IPS-NIHi11 (cell line): ENCODE measurements around the gene DTHD1.

Source experiments
- DNase-seq: peaks from one replicate; pipeline ENCODE4 v3.0.0; 2012; ENCODE audit warnings: mixed read lengths, low spot score

The DTHD1 gene

GRCh38 chr4:36316607-36317006 lies 35.2 kb downstream of the DTHD1 start:
- DNase-seq = no peak

GRCh38 chr4:36317721-36318120 lies 36.3 kb downstream of the DTHD1 start:
- no peak for DNase-seq

DNA sequence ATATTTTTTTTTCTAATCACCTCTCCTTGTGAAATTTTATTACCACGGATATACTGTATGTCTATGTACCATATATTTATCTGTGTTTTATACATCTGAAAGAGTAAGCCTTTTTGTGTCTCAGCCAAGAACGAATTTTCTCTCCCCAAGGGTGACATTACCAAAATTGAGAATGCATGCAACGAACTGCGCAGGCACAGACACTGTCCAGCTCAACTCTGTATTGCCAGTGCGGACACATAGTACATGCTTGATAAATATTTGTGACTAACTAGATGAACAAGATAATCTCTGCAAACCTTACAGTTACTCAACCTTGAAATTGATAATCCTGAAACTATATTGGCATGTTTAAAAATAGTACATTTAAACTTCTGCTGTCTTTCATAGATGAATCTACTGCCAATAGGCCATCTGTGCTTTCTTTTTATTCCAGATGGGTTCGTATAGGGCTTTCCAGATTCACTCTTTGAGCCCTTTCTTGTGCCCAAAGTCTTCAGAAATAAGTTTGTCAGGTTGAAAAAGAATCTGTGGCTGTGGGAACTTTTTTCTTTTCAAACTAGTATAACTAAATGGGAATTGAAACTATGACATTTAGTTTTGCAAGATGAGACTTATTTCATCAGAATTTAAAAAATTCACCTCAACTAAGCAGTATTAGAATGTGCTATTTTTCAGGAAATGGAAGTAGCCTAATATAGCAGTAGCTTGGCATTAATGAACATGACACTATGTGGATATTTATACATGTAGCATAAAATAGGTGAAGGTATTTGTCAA lies 38.9 kb downstream of the DTHD1 start:
- no peak for DNase-seq

- DNase-seq = no peak
Observed at GRCh38 chr4:36321176-36321575, 39.8 kb downstream of the DTHD1 start.

- DNase-seq = no peak
Observed at GRCh38 chr4:36322921-36323354, 41.5 kb downstream of the DTHD1 start.

- DNase-seq = no peak
Observed at GRCh38 chr4:36323816-36324419, 42.5 kb downstream of the DTHD1 start.

- no peak for DNase-seq
Observed at GRCh38 chr4:36324808-36325207, 43.4 kb downstream of the DTHD1 start.

GRCh38 chr4:36325499-36325898 lies 44.1 kb downstream of the DTHD1 start:
- no peak for DNase-seq

DNA sequence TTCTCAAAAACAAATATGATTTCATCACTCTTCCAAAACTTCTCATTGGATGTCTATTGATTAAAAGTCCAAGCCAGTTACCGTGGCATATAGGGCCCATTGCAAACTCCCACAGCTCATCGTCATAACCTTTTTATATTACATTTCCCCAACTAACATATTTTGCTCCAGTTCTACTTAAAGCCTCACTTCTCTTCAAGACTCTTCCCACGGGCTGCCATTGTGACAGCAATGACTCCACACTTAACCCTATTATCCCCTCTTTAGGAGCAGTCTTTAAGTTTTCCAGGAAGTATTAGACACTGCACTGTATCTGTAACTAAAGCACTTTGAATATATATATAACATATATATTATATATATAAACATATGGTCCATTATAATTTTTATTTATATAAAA lies 44.5 kb downstream of the DTHD1 start:
- DNase-seq = no peak

DNA sequence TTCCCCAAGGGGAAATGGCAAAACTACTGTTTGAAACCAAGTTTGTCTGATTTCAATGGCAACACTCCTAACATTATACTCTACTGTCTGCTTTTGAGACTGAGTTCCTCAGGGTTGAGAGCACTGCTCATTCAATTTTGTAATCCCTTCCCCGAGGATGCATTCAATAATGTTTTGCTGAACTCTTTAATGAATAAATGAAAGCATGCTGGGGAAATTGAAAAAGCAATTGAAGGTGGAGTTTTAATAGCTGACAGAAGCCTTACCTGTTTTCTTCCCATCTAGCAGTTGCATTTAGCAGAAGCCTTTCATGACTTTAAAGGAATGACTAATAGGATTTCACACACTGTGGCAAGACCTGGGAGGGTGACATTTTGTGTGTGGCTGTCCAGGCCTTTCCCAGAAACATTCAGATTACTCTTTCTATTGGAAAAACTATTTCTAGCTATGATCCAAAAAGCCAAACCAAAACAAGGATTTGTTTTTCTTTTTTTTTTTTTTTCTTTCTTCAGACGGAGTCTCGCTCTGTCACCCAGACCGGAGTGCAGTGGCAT lies 45.1 kb downstream of the DTHD1 start:
- DNase-seq = no peak

- no peak for DNase-seq
Observed at GRCh38 chr4:36327400-36327799, 46.0 kb downstream of the DTHD1 start.

GRCh38 chr4:36328130-36328529 lies 46.7 kb downstream of the DTHD1 start:
- no peak for DNase-seq

DNA sequence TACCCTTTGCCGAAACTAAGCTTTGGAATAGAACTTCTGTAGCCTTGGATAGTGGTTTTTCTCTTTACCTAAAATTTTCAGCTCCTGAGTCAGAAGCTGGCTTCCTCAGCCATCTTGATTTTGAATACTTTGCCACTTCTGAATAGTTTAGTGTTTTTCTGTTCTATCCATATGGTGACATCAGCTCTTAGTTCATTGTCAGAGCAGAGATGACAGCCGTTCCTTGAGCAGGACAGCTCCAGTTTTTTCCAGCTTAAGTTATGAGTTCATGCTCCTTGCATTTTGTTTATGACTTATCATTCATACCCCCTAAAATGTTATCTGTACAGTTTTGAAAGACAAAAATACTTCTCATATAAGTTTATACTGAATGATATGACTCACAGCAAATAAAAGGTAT lies 47.8 kb downstream of the DTHD1 start:
- DNase-seq = no peak

DNA sequence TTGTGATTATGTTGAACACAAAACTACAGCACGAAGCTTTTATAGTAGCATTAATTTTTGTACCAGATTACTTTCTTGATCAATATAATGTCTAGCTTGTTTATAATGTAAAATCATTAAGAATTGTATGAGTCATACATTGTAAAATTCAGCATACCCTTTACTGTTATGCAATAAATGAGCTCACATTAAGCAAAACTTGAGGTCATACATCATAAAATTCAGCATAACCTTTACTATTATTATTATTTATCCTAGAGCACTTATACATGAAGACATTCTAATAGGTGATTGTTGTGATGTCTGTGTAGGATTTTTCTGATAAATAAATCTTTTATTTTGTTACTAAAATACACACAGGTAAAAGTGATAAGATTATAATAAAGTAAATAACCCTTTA lies 49.4 kb downstream of the DTHD1 start:
- no peak for DNase-seq

GRCh38 chr4:36332023-36332781 lies 50.8 kb downstream of the DTHD1 start:
- DNase-seq = no peak

- DNase-seq = no peak
Observed at GRCh38 chr4:36332782-36333131, 51.3 kb downstream of the DTHD1 start.

GRCh38 chr4:36333303-36333877 lies 52.0 kb downstream of the DTHD1 start:
- DNase-seq = no peak

DNA sequence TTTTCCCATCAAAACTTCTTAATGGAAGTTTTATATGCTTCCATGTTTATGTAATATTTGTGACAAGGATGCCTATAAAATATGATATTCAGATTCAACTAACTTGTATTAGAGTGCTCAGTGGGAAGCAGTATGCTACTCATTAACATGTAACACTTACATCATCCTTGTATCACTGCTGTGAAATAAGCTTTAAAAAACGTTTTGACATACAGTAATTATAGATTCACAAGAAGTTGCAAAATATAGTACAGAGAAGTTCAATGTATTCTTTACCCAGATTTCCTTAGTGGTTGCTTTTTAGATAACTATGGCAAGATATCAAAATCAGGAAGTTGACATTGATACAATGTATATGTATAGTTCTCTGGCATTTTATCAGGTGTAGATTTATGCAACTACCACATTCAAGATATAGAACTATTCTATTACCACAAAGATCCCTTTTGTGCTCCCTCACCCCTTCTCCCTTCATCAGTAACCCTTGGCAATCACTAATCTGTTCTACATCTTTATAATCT lies 56.3 kb downstream of the DTHD1 start:
- no peak for DNase-seq

- DNase-seq = no peak
Observed at GRCh38 chr4:36338973-36339372, 57.6 kb downstream of the DTHD1 start.

DNA sequence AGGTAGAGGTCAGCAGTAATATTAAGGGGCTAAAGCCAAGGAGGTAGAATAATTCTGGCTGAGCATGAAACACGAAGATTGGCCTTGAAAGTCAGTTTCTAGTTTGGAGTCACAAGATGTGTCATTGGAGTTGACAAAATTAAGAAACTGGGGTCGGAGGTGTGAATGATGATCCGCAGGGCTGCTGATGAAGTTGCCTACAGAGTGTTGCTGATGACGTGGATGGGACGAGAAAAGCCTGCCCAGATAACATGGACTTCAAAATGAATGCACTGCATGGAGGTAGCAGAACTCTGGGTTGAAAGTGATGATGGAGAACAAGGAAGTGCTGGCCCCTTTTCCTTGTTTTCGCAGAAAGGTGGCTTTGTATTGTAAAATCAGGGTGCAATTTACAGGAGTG lies 60.5 kb downstream of the DTHD1 start:
- DNase-seq = no peak

DNA sequence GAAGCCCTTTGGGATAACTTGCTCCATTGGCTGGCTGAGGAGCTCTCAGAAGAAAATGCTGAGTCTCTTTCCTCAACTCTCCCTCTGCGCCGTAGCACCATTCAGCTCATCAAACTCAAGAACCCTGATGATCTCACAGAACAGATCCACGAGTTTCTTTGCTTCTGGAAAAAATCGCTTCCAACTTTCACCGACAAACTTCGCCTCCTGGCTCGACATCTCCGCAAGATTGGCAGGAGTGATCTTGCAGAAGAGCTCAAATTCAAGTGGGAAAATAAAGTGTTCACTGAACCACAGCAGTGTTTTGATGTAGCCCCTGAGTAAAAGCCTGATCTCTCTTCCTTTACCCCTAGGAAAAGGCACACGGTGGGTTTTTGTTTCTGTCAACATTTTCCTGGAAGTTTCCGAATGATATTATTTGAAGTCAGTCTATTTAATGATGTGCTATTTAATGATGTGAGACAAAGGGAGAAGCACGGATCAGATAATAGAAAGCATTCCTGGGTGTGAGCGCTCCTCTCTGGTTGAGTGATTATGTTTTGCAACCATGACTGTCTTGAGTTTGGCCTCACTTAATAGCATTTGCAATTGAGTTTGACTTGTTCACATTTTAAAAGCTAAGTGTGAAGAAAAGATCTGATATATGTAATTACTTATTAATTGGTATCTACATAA lies 62.2 kb downstream of the DTHD1 start:
- DNase-seq = no peak
